Bone marrow (tissue), 2 donors: ENCODE data around the gene CHTF18.
"Not testable (repeated sequence)": the region's sequence is repeated elsewhere in the genome, so short reads cannot be mapped to it uniquely, and the experiment has no call there.

Experiments
- DNase-seq, 2 donors: peaks; one replicate each; lab custom pipeline; 2025; lab: John Stamatoyannopoulos, UW

Gene CHTF18

DNA sequence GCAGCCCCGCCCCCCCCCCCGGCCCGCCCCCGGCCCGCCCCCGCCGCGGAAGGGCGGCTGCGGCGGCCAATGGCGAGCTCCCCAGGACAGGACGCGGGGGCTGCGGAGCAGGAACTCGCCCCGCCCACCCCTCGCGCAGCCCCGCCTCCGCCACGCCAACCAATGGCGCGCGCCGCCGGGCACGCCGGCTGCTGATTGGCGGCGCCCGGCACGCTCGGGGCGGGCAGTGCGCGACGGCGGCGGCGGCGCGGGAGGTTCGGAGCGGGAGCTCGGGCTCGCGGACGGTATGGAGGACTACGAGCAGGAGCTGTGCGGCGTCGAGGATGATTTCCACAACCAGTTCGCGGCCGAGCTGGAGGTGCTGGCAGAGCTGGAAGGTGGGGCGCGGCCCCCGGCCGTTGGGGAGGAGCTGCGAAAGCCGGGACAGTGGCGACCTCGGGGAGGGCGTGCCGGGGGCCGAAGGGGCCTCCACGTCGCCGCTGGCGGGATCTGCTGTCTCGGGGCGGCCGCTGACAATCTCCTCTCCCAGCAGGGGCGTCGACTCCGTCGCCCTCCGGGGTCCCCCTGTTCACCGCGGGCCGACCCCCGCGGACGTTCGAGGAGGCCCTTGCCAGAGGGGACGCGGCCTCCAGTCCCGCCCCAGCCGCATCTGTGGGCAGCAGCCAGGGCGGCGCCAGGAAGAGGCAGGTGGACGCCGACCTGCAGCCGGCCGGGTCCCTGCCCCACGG is at the start of gene CHTF18:
Gene CHTF18 (plus strand): TSS at position 222 of the 728 bp plus-strand sequence. CDS start 65 bp downstream, at position 287.
- DNase-seq: peak; percentile 54 to 70

DNA sequence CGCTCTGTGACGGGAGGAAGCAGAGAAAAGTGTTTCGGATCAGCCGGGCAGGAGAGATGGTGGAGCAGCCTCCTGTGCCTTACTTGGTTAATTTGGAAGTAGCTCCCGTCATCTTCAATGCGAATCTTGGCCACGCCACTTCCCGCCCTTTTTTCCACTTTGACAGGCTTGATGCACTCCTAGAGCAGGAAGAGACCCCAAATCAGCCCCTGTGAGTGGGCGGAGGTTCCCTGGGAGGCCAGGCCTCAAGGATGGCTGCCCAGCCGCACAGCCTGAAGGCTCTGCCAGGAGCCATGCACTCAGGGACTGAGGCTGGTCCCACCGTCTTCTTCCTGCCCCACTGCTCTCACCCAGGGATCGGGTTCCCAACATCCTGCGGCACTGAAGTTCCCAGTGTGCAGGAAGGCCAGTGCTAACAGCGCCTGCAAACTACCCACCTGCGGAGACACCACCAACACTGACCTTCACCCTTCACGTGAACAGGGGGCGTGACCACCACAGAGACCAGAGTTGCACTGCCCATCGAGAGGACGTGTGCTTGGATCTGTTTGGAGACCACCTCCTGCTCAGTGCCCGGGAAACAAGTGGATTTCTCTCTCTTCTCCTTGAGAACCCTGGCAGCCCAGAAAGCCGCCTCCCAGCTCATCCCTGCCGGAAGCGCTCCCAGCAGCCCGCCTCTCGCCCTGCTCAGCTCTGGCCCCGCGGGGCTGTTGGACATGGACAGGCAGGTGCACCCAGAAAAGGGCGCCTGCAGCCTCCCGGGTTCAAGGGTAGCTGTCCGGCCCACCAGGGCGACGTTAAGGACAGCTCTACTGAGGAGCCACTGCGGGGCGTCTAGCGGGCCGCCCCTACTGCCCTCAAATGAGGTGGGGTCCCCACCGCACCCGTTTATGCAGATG is 48.6 kb upstream of the CHTF18 start:
- DNase-seq: no peak

DNA sequence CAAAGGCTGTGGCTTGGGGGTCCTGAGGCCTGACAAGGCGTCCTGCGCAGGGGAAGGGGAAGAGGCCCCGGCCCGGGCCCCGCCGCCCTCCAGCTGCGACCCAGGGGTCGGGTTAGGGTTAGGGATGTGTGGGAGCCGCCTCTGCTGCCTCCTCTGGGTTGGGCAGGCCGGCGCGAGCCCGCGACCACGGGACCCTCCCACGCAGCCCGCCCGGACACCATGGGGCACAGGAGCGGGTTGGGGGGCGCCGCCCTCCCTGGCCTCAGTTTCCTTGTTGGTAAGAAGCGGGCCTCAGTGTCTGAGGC is 48.0 kb upstream of the CHTF18 start:
- DNase-seq: no peak

DNA sequence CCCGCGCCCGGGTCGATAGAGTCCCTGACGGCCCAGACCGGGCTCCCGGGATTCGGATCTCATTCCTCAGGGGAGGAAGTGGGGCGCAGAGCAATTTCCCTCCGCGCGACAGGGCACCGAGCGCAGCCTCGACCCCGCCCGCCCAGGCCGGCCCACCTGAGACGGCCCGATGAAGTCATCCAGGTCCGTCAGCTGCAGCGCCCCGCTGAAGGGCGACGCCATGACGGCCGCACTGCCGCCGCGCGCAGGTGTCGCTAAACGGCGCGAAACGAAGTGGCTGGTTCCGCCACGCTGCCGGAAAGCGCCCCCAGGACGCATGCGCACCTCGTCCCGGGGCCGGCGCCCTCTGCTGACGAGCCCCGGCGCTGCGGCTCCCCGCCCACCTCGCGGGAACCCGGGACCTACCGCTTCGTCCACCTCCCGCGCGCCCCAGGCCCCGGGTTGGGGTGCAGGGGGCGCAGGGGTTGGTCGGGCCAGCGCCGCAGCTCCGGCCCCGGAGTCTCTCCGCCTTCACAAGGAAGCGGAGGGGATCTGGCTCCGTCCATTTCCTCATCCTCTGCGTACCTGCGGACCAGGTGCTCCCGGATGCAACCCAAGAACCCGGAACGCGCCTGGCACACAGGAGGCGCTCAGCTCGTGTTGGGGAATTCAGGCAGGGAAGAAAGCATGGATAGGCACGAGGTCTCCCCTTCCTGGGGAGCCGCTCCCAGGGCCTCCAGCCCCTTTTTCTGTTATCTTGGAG is 47.5 kb upstream of the CHTF18 start, which contains the start of gene CIAO3:
Gene CIAO3 (minus strand): TSS at position 234 of the 742 bp plus-strand sequence. CDS start 12 bp downstream, at position 222.
- DNase-seq: peak; percentile 52 to 85

DNA sequence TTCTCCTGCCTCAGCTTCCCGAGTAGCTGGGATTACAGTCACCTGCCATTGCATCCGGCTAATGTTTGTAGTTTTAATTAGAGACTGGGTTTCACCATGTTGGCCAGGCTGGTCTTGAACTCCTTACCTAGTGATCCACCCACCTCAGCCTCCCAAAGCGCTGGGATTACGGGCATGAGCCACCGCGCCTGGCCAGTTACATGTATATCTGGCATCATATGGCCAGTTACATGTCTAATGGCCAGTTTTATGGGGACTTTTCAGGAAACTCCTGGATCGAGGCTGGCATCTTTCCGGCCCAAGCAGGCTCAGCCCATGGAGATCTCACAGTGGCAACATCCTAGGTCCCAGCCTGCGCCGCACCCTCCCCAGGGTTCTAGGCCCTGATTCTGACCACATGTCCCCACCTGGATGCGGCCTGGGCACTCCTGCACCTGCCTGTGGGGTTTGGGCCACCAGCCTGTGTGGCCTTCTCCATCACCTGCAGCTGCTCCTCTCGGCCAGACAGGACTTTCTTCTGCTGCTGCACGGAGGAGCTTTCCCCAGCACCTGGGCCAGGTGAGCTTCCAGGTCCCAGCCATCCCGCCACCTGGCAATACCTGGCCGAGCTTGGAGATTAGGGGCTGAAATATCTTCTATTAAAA is 46.3 kb upstream of the CHTF18 start:
- DNase-seq: no peak

DNA sequence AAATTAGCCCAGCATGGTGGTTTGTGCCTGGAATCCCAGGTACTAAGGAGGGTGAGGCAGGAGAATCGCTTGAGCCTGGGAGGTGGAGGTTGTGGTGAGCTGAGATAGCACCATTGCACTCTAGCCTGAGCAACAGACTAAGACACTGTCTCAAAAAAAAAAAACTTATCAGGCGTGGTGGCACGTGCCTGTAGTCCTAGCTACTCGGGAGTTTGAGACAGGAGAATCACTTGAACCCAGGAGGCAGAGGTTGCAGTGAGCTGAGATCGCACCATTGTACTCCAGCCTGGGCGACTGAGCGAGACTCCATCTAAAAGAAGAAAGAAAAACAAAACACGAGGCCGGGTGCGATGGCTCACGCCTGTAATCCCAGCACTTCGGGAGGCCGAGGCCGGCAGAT is 45.5 kb upstream of the CHTF18 start:
- not testable (repeated sequence) for DNase-seq

DNA sequence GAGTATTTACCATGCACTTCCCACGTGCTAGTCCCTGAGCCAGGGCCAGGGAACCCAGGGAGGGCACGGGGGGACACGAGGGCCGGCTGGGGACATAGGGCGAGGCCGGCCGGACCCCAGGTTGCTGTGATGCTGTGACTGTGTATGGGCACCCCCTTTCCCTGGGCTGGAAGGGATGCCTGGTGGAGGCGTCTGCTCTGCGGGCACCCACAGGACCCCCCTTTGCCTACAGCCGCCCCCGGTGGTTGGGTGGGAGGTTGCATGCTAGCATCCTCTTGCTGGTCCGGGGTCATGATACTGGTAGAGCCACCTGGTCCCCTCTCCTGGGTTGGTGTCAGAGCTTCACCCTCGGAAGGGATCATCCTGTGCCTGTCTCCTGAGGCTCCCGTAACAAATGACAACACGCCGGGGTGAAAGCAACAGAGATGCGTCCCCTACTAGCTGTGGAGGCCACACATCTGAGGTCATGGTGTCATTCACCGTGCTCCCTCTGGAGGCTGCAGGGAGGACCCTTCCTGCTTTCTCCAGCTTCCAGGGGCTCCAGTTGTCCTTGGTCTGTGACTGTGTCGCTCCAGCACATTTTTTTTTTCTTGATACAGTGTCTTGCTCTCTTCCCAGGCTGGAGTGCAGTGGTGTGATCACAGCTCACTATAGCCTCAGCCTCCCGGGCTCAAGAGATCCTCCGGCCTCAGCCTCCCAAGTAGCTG is 44.5 kb upstream of the CHTF18 start:
- DNase-seq: no peak

DNA sequence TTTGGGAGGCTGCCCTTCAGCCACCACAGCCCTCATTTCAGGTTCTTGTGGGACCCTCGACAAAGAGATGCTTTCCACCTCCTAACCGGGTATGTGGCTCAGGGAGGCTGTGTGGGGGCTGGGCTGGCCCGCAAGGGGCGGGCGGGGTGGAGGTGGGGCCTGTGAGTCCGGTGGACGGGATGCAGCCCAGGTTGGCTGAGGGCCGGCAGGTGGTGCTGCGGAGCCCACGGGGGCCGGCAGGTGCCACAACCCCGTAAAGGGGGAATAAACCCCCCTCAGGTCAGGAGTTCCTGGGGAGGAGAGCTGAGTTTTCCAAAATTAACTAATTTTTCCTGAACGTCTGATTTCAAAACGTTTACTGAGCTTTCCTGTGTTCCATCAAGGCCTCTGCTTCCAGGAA is 42.7 kb upstream of the CHTF18 start:
- no peak for DNase-seq

DNA sequence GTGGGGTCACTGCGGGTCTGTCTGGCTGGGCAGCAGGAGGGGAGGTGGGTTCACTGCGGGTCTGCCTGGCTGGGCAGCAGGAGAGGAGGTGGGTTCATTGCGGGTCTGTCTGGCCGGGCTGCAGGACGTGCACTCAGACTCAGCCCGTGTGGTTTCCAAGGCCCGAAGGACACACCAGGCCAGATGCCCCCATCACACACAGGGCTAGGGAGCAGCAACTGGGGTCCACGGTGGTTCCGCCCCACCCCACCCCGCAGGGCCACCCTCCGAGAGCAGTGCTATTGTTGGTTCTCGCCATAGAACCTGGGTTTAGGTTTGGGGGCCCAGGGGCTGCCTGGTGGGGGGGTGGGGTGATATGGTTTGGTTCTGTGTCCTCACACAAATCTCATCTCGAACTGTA is 41.8 kb upstream of the CHTF18 start:
- no peak for DNase-seq

DNA sequence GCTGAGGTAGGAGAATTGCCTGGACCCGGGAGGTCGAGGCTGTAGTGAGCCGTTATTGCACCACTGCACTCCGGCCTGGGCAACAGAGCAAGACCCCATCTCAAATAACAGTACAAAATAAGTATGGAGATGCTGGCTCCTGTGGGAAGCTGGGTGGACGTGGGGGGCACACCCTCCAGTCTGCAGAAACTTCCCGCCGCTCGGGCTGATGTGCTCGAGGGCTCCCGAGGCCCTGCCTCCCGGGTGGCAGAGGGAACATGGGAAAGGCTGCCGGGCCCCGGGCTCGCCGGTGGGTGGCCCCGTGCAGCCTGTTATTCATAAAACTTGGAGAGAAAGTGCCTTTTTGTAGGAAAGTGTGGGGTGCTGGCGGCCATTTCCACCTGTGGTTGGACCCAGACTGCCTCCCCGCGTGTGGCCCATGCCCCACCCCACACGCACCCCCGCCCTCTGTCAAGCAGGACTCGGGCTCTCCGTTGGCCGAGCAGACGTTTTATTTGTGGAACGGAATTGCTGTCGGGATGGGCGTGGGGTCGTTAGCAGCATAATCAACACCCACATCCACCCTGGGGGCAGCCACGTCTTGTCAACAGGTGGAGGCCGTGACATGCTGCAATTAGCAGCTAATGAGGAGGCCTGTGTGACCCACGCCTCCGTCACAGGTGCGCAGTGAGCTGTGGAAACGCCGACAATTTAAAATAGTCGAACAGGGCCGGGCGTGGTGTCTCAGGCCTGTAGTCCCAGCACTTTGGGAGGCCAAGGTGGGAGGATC is 40.3 kb upstream of the CHTF18 start:
- DNase-seq: no peak

DNA sequence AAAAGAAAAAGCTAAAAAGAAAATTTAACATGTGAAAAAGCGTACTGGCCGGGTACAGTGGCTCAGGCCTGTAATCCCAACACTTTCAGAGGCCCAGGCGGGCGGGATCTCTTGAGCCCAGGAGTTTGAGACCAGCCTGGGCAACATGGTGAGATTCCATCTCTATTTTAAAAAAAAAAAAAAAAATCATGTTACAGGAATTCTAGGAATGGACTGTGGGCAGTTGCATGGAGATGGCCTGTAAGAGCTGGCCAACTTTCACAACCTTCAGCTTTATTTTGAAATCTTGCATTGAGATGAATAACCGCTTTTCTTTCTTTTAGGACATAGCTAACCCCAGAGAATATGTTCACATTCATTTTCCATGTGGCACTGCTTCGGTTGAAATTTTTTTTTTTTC is 39.4 kb upstream of the CHTF18 start:
- no peak for DNase-seq

DNA sequence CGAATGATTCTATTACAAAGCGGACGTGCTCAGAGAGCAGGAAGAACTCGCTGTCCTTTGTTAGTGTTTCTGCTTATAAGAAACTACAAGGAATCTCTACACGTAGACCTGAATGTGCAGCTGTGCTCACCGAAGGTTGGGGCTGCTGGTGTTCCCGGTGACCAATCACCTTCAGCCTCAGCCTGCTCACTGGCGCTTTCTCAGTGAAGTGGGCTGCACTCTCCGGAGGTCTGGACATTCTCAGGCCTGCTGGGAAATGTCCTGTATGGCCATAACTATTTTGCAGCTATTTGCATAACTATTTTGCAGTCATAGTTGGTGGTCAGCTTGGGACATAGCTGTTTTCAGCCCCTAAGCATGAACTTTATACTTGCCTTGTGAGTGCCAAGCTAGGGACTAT is 37.9 kb upstream of the CHTF18 start:
- no peak for DNase-seq

DNA sequence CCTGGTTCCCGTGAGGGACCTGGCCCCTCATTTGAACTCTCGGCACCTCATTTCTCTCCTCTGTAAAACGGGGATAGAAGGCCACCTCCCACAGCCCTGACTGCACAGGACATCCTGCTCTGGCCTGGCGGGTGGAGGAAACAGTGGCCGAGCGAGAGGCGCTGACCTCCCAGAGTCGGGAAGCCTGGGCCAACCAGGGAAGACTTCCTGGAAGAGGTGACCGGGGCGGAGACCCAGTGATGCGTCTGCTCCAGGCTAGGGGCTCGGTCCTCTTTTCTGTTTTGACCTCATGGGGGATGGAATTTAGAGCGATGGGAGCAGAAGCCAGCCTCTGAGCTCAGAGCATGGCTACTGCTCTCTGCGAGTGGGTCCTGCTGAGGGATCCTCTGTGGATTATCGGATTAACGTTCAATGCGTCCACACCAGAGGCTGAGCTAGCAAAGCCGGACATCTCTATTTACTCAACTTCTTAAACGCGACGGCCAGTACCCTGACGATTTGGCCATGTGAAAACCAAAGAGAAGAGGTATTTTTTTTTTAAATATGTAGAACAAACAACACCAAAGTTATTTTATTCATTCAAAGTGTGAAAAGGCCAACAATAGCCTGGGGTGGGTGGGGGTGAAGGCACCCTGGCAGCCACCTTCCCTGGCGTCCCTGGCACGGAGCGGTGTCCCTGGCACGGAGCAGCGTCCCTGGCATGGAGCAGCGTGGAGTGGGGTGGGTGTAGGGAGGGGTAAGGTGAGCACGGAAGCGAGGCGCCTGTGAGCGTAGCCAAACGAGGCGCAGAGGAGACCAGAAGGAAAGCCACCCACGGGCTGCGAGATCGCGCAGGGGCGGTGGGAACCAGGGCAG is 37.0 kb upstream of the CHTF18 start:
- DNase-seq: no peak

DNA sequence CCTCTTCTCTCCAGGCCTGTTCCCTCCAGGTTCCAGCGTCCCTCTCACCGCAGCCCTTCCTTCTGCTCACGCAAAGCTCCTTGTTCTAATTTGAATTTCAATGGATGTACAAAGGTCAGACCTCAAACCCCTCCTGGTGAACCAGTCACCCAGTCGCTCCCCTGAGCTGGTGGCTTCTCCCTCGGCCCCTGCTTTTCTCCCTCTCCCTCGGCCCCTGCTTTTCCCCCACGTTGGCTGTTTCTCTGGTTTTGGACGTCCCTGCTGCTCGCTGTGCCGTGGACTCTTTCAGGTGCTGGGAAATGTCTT is 36.5 kb upstream of the CHTF18 start:
- DNase-seq: no peak

DNA sequence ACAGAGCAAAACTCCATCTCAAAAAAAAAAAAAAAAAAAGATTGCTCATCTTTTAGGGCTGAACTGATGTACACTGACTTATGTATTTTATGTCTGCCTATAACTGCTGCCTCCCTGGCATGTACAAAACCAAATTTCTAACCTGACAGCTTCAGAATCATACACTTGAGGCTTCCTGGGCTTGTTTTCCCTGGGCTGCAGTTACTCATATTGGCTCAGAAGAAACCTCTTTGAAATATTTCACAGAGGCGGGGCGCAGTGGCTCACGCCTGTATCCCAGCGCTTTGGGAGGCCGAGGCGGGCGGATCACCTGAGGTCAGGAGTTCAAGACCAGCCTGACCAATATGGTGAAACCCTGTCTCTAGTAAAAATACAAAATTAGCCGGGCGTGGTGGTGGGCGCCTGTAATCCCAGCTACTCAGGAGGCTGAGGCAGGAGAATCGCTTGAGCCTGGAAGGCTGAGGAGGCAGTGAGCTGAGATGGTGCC is 34.3 kb upstream of the CHTF18 start:
- not testable (repeated sequence) for DNase-seq

DNA sequence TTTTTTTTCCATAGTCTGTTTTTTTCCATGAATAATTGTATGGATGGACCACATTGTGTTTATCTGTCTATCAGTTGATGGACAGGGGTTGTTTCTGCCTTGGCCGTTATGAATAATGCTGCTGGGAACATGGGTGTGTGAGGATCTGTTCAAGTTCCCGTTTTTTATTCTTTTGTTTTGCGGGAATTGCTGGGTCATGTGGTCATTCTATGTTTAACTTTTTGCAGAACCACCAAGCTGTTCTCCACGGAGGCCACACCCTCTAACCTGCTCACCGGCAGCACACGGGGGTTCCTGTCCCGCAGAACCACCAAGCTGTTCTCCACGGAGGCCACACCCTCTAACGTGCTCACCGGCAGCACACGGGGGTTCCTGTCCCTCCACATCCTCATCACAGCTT is 33.8 kb upstream of the CHTF18 start:
- DNase-seq: no peak

DNA sequence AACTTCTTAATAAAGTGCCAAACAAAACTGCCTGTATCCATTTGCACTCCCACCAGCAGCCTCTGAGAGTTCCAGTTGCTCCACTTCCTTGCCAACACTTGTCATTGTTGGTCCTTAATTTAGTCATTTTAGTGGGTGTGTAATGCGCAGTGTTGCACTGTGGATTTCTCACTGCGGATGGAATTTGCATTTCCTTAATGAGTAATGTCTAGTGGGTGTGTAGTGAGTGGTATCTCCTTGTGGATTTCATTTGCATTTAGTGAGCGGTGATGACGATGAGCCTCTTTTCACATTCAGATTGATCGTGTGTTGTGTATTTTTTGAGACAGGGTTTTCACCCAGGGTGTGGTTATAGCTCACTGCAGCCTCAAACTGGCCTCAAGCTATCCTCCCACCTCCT is 32.0 kb upstream of the CHTF18 start:
- no peak for DNase-seq

DNA sequence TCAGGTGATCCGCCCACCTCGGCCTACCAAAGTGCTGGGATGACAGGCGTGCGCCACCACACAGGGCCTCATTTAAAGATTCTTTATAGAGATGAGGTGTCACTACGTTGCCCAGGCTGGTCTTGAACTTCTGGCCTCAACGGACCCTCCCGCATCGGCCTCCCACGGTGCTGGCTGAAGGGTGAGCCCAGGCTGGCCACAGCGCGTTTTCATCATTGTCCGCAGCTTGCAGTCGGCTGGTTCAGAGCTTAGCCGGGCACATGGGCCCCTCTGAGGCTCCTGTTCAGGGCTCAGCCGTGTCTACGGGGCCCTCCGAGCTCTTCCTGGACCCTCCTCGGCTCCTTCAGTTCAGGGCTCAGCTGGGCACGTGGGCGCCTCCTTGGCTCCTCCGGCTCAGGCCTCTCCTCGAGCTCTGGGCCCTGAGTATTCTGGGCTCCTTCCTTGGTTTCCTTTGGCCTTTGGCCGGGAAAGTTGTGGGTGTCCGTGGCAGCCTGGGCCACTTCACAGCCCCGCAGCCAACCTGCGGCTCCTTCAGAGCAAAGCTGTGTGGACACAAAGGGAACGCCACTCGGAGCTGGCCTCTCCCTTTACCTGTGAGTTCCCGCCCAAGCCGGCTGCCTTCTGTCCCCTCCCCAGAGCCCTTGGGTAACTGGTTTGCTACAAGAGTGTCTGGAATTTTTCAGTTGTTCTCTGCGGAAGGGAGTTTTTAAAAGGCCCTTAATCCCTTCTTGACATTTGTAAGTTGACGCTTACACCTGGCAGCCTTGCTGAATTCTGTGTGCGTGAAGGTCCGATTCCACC is 29.1 kb upstream of the CHTF18 start:
- no peak for DNase-seq

DNA sequence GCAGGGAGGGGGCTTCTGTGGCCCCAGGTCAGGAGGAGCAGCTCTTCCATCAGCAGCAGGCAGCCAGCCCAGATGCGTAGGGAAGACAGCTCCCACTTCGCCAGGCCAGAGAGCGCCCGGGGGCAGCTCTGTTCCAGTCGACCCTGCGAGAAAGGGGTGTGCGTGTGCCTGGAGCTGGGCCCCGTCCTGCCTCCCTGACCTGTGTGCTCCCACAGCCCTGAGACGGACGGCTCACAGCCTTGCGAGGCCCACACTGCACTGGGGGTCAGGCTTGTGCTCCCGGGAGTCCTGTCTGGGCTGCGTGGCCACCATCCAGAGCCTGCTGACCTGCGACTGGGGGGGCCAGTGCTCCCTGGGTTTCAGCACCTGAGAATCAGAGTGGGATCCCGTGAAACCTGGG is 28.4 kb upstream of the CHTF18 start:
- no peak for DNase-seq
